Activated naive CD8-positive, alpha-beta T cell treated with anti-CD3 and anti-CD28 coated beads, Interleukin-2, amount 50 U/mL, for 16 hours (primary cell): Measurements from ENCODE around the gene C5orf24.

Experiments used
- DNase-seq: peaks from one replicate; pipeline ENCODE4 v3.0.0-alpha.2; 2020; ENCODE audit warnings: low read depth, low spot score

Gene C5orf24

GRCh38 chr5:134906811-134907210, 61.0 kb downstream of the C5orf24 start:
- no peak for DNase-seq
